ENCODE measurements around the gene DENND1A.

Gene DENND1A

DNA sequence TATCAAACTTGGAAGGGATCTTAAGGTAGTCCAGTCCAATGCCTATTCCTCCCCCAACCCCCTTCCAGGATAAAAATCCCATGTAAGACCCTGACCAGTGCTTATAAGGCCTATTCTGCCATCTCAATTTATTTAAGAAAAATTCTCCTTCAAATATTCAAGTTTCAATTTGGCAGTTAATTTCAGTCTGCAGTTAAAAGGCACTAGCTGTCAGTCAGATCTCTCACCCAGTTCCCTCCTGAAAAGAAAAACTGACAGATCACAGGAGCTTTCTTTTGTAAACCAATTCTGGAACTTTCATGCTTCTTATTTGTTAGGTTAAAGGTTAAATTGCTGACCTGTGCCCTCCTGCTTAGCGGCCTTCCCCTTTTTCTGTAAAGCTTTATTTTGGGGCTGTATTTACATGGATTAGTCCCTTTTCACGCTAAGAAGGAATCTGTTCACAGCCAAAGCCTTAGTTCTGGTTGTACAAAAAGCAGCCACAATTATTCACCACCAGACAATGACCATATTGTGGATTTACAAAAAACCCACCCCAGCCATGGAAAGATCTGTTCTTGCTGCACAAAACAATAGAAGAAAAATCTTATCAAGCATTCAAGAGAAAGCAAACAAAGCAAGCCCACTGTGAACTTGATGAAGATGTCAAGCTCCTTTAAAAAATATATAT, 68.7 kb downstream of the DENND1A start:
- TF ChIP-seq CTCF (IDR thresholded peaks at IDR 0.05; ENCODE audit: borderline replicate concordance, control extremely low read depth, extremely low read depth, insufficient read depth, missing control alignments): no peak
- in situ Hi-C loops (cut with MboI; ENCODE audit: low sequenced_read_pairs, unreplicated experiment): no loop called here
- no peak for DNase-seq (ENCODE audit: low spot score)

GRCh38 chr9:123860603-123861002, 69.3 kb downstream of the DENND1A start:
- DNase-seq (ENCODE audit: low spot score): no peak
- TF ChIP-seq CTCF (IDR thresholded peaks at IDR 0.05; ENCODE audit: borderline replicate concordance, control extremely low read depth, extremely low read depth, insufficient read depth, missing control alignments): no peak
- in situ Hi-C loops (cut with MboI; ENCODE audit: low sequenced_read_pairs, unreplicated experiment): no loop called here

DNA sequence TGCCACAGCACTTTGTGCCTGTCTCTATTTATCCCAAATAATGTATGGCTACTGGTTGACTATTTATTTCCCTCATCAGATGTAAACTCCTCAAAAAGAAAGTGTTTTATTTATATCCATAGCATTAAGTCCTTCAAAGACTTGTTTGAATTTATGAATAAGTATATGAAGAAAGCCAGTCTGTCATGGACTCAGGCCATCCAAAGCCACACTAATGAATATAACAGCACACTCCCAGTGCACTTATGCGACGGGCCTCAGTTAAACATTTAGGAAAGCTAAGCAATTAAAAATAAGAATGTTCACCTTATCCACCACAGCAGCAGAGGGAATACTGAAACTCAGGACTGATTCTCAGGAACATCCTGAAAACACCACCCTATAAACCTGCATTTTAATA, 77.5 kb downstream of the DENND1A start:
- DNase-seq (ENCODE audit: low spot score): no peak
- in situ Hi-C loops (cut with MboI; ENCODE audit: low sequenced_read_pairs, unreplicated experiment): no loop called here
- no peak for TF ChIP-seq CTCF (IDR thresholded peaks at IDR 0.05; ENCODE audit: borderline replicate concordance, control extremely low read depth, extremely low read depth, insufficient read depth, missing control alignments)

DNA sequence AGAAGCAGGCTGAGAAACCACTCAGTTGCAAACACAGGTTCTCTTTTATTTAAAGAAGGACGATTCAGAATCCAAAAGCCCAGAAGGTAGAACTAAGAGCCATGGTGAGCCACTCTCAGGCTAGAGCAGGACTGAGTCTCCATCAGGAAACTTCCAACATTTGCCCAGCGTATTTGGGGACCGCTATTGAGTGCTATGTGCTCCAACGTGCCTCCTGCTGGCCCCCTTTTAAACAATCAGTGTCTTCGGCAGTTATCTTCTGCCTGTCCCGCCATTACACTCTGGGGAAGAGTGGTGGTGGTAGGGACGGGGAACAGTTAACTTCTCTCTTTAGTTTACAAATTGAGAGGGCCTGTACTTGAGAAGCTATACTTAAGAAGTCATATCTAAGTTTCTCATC, 78.1 kb downstream of the DENND1A start:
- in situ Hi-C loops (cut with MboI; ENCODE audit: low sequenced_read_pairs, unreplicated experiment): no loop called here
- no peak for TF ChIP-seq CTCF (IDR thresholded peaks at IDR 0.05; ENCODE audit: borderline replicate concordance, control extremely low read depth, extremely low read depth, insufficient read depth, missing control alignments)
- no peak for DNase-seq (ENCODE audit: low spot score)

DNA sequence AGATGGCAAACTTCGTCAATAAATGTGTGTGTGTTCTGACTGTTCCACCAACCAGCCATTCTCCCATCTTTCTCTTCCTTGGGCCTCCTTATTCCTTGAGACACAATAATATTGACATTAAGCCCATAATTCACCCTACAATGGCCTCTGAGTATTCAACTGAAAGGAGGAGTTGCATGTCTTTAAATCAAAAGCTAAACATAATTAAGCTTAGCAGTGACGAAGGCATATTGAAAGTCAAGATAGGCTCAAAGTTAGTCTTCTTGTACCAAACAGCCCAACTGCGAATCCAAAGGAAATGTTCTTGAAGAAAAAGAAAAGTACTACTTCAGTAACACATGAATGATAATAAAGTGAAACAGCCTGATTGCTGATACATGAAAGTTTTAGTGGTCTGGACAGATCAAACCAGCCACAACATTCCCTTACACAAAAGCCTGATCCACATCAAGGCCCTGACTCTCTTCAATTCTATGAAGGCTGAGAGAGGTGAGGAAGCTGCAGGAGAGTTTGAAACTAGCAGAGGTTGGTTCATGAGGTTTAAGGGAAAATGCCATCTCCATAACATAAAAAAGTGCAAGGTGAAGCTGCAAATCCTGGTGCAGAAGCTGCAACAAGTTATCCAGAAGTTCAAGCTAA, 81.4 kb downstream of the DENND1A start:
- TF ChIP-seq CTCF (IDR thresholded peaks at IDR 0.05; ENCODE audit: borderline replicate concordance, control extremely low read depth, extremely low read depth, insufficient read depth, missing control alignments): no peak
- in situ Hi-C loops (cut with MboI; ENCODE audit: low sequenced_read_pairs, unreplicated experiment): no loop called here
- no peak for DNase-seq (ENCODE audit: low spot score)

GRCh38 chr9:123846966-123847365, 83.0 kb downstream of the DENND1A start:
- no peak for TF ChIP-seq CTCF (IDR thresholded peaks at IDR 0.05; ENCODE audit: borderline replicate concordance, control extremely low read depth, extremely low read depth, insufficient read depth, missing control alignments)
- DNase-seq (ENCODE audit: low spot score): no peak
- in situ Hi-C loops (cut with MboI; ENCODE audit: low sequenced_read_pairs, unreplicated experiment): no loop called here
